ENCODE data around the gene TMEM253.

DNA sequence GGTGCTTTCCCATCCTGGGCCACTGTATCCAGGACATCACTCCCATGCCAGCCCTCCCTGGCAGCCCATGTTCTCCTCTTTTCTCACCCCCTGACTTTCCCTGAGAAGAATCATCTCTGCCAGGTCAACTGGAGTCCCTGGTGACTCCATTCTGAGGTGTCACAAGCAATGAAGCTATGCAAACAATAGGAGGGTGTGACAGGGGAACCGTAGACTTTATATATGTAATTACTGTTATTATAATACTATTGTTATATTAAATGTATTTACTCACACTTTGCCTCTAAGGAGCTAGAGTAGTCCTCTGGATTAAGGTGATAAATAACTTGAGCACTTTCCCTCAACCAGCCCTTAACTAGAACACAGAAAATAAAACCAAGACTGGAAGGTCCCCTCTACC, 11.6 kb upstream of the TMEM253 start:
- TF ChIP-seq, protein P1, sequence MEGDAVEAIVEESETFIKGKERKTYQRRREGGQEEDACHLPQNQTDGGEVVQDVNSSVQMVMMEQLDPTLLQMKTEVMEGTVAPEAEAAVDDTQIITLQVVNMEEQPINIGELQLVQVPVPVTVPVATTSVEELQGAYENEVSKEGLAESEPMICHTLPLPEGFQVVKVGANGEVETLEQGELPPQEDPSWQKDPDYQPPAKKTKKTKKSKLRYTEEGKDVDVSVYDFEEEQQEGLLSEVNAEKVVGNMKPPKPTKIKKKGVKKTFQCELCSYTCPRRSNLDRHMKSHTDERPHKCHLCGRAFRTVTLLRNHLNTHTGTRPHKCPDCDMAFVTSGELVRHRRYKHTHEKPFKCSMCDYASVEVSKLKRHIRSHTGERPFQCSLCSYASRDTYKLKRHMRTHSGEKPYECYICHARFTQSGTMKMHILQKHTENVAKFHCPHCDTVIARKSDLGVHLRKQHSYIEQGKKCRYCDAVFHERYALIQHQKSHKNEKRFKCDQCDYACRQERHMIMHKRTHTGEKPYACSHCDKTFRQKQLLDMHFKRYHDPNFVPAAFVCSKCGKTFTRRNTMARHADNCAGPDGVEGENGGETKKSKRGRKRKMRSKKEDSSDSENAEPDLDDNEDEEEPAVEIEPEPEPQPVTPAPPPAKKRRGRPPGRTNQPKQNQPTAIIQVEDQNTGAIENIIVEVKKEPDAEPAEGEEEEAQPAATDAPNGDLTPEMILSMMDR (IDR thresholded peaks at IDR 0.05): no peak
- TF ChIP-seq POLR2AphosphoS5 (IDR thresholded peaks at IDR 0.05) (no peak), POLR2A (IDR thresholded peaks at IDR 0.05; ENCODE audit: low read depth) (no peak), EP300 (IDR thresholded peaks at IDR 0.05) (no peak)
